DMS 273 (cell line): Measurements from ENCODE around the gene ZDHHC22.

Experiments
- DNase-seq: peaks from one replicate; lab custom pipeline; 2025; ENCODE audit not compliant: unreplicated experiment; lab: John Stamatoyannopoulos, UW

ZDHHC22 gene

DNA sequence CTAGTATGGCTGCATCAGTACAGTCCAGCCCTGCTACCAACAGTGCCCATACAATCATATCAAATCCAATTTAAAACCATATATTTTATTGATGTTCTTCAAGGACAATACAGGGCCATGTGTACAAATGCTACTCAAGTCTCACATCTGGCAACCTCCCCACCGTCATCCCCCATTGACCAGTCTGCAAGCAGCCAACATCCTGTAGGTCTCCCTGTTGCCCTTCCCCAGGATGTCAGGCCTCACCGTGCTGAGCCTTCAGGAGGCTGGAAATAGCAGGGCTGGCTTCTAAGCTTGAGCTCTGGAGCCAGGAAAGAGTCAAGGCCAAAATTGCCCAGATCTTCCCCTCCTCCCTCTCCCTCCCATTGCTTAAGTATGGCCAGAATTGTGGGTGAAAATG, 10.4 kb downstream of the ZDHHC22 start:
- DNase-seq = no peak

DNA sequence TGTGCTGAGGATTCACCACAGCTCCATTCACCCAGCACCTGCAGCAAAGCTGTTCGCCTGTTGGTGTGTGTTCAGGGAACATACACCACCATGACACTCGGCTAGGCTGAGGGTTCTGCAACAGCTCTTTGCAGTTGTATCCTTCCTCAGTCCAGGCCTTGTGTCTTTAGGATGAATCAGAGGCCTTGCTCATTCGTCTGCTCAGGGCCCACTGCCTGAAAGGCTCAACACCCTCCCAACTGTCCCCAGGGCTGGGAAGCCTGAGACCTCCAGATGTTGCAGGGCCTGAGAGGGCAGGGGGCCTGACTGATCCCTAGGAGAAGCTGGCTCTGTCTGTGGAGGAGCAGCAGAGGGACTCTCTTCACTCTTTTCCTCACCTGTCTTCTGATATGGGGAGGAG, 11.2 kb downstream of the ZDHHC22 start:
- no peak for DNase-seq

DNA sequence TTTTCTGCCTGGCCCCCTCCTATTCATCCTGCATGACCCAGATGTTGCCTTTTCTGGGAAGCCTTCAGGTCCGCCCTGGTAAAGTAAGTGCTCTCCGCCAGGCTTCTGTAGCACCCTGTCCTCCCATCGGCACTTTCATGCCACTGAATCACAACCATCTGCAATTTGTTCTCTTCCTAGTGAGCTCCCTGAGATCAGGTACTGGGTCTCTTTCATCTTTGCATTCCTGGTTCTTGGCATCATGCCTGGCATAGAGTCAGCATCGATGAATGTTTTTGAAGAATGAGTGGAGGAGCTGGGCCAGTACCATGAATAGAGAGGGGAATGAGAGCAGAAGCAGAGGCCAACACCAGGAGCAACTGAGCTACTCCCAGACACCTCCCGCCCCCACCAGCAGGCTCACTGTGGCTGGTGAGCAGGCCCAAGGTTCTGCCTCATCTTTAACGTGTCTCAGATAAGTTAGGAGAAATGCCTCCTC, 13.1 kb downstream of the ZDHHC22 start:
- peak; percentile 50 for DNase-seq

DNA sequence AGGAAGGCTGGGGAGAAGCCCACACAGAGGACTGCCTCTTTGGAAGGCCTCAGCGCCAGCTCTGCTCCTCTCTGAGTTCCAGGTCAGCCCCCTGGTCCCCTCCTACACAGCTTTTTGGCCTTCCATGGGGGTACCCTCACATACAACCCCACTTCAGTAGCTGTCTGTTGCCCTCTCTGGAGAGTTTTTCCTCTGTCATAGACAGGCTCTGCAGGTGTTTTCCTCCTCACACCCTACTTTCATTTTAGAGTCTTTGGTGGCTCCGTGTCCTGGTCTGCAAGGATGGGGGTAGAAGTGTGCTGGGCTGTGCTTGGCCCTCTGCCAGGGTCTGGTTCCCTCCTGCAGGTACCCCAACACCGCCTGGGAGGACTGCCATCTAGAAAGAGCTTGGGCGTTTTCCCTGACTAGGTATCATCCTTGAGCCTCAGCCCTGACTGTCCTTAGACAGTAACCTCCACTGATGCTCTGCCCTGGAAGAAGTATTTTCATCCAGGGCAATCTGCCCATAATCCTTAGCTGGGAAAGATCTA, 15.1 kb downstream of the ZDHHC22 start:
- no peak for DNase-seq

DNA sequence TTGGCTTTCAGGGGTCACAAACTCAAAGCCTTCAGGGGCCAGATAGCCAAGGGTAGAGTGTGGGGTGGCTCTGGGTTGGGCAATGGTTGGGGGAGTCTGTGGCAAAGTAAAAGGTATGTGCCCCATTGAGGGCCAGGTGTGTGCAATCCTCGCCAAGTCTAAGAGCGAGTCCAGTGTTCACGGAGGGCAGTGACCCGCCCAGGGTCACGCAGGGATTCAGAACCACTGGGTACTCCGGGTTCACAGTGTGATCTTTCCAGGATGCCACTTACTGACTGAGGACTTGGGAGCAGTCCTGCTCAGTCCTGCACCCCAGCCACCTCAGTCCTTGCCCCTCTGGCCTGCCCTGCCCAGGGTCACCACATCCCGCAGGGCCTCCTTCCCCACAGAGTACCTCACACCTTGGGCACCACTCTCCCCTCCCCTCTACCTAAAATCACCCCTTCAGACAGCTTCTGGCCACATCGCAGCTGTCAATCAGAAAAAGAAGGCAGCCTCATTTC, 15.7 kb downstream of the ZDHHC22 start:
- DNase-seq = no peak

DNA sequence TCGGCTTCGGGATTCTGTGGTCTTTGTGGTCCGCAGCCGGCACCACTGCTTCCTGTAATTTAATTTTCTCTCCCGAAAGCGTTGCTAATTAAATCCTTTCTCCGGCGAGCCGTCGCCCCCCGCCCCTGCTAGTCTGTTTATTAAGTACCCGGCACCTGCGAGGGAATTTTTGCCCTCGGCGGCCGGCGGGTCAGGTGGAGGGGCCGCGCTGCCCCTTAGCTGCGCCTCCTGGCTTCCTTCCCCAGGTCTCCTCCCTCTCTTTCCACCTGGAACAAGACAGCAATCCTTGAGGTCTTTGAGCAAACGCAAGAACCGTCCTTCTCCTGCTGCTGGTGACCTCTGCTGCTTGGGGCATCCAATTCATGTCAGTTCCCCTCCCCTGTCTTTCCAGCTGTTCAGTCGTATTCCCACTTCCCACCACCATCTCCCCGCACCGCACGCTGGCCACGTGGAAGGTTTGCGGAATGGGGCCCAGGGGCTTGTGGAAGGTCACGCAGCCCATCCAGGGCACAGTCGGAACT, 16.2 kb downstream of the ZDHHC22 start:
- no peak for DNase-seq

DNA sequence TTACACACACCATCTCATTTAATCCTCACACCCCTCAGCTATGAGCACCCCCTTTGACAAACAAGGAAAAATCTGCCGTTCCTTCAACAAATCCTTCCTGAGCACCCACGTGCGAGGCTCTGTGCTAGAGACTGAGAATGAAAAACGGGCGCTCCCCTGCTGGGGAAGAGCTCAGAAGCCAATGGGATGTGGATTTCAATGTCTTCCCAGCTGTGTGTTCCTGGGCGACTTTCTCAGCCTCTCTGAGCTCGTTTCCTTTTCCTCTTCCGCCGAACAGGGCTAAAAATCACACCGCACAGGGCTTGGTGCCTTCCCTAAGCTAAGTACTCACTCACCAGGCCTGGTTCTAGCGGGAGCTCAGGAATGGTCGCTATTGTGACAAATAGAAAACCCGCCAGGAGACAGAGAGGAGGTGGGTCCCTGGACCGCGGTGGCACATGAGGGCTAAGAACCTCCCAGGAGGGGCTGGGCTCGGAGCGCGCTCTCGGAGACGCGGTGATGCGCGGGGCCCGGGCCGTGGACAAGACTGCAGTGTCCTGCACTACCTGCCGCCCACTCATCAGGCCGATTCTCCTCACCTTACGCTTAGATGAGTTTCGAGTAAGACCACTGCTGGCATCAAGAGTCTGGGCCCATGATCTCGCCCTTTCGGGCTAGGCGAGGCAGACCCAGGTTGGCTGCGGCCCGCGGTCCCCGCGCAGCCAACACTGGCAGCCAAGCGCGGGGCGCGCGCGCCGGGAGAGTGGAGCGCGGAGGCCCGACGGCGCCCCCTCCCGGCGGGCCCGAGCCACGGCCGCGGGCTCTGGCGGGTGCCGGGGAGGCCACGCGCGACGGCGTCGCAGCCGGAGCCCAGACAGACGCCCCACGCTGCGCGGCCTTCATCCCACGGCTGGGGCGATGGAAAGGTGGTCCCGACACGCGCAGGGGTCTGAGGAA, 17.0 kb downstream of the ZDHHC22 start:
- peak; percentile 86 for DNase-seq

DNA sequence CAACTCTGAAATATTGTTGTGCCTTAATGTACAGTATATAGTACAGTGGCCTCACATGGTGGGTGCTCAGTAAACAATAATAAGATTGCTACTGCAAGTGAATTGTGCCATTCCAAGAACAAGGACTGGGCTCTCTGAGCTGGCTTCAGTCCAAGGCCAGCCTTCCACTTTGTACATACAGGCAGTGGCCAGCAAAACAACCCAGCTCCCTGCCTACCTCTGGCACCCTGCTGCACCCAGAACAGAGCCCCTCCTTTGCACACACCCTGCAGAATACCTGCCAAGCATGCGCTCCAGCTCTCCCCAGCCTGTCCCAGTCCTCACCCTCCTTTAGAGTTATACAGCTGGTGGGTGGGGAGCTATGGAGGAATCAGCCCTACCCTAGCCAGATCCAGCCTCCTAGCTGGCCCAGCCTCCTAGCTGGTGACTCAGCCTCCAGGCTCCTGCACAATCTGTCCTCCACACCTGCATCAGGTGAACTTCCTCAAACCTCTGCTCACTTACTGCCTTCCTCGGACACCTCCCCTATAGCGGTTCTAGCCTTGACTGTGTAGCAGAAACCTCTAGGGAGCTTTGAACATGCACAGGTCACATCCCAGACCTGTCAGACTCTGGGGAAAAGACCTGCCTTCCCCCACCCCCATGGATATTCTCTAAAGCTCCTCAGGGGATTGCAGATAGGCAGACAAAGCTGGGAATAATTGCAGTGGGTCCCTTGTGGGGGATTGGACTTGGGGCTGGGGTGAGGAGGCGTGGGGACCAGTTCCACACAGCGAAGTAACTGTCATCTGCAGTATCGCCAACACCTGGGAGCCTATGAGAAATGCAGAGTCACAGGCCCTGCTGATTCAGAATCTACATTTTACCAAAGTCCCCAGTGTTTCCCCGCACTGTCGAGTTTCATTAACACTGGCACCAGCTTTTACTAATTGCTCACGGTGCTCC, 17.9 kb downstream of the ZDHHC22 start:
- DNase-seq = peak; percentile 80

DNA sequence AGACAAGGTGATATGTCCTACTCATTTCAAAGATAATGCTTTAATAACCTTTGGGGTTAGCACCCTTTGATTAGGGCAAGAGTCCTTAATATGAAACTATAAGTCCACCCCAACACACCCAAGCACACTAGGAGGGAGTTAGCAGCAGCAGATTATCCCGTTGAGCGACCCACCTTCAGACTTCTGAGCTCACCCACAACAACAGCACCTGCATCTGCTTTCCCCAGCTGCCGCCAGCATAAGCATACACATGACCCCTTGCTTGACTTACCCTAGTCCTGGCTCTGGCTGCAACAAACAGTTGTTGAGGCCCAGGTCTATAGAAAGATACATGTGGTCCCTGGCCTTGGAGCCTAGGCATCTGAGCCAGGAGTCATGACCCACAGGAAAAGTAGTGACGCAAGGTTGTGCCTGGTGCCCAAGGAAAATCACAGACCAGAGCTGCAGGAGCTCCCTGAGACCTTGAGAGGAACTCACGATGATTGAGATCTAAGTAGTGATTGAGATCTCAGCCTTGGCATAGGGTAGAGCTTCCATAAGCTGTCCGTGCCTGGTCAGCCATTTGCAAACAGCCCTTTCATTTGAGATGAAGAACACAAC, 19.0 kb downstream of the ZDHHC22 start:
- peak; percentile 67 for DNase-seq

DNA sequence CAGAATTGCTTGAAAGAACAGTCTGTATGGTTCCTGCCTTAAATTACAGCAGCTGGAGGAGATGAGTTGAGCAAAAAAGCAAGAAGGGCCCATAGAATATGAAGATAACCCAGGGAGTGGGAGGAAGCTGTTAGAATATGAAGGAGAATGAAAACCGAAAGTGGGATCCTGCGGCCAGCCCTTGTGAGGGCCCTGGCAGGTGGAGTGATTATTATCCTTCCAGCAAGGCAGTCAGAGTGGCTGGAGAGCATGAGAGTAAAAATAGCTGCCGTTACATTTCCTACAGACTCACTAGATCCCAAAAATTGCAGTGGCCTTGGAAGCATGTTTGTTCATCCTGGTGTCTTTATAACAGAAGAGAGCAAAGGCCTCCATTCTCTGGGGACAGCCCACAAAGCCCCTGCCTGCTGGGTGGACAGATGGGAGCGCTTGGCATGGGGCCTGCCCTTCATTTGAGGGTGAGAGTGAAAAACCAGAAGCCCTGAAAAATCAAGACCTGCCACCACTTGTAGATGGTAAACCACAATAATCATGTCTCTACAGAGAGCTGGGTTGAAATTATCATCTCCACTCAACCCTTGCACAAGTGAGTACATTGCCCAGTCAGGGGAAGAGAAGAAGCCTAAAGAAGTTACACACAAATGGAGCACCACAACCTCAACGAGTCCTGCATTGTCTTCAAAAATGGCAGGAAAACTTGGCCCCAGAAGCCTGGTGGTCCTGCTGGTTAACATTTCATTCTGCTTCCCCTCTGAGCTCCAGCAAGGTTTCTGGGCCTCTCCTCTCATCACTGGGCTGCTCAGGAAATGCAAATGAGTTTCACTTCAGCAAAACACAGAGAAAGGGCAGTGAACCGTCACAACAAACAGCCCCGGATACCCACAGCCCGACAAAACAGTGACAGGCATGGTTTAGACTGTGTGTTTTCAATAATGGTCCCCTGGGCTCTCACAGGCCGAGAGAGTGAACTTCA, 20.5 kb downstream of the ZDHHC22 start:
- DNase-seq = peak; percentile 95

DNA sequence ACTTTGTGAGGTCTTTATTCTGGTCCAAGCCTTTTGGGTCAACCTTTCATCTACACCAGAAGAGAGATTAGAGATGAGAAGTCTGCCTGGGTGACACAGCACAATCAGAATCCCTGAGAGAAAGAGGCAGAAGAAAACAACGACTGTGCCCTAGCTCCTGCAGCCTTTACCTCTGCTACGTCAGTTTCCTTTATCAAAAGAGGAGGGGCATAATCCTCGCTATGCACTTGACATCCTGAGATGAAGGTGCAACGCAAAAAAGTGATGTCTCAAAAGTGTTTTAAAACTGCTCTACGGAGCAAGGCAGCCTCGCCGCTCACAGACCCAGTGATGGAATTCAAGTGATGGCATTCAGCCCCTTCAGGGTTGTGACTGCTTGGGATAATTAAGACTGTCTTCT, 21.7 kb downstream of the ZDHHC22 start:
- DNase-seq = no peak

DNA sequence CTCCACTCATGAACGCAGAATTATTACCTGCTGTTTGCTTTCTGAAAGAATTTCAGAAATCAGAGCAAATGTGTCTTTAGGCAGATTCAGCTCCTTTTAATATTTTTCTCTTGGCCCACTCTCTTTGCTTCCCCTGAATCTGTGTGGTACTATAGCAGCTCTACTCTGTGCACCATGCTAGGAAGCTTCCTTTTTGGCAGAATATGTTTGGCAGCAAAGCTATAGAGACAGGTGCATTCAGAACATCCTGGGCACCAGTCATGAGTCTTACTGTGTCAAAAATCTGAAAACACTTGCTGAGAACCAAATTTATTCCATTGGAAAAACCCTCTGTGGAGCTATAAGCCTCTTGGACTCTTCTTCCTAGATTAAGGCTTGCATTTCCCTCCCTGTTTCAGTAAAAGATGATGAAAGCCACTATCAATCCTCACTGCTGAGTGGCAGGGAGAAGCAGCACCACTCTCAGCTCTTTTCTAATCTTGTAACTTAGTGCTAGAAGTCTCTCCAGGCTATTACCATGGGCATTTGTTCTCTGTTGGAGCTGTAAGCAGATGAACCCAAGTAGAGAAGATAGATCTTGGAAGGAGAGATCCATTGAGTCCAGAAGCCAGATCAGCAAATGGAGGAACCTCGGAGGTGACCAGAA, 25.3 kb downstream of the ZDHHC22 start:
- DNase-seq = no peak

DNA sequence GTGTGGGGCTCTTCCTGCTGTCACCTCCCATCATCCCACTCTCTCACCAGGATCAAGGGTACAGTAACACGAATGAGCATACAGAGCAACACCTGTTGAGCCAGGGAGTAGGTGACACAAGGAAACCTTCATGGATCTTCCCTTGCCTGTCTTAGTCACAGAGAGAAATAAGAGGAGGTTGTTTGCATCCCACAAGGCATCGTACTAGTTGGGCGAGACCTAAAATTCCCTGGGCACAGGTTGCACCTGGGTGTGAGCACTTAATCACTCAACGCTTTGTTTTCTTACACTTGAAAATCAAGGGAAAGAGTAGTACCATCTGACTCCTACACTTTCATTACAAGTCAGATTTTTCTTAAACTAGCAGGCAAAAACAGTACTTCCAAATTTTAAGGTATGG, 27.0 kb downstream of the ZDHHC22 start:
- DNase-seq = no peak

DNA sequence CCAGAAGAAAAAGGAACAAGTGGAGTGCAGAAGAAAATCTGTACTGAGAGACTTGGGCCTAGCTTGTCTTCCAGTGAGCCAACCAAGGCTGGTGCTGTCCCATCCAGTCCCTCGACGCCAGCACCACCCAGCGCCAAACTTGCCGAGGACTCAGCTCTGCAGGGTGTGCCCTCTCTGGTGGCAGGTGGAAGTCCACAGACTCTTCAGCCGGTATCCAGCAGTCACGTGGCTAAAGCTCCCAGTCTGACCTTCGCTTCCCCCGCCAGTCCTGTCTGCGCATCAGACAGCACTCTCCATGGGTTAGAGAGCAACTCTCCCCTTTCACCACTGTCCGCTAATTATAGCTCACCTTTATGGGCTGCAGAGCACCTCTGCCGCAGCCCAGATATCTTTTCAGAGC, 27.9 kb downstream of the ZDHHC22 start:
- DNase-seq = no peak

DNA sequence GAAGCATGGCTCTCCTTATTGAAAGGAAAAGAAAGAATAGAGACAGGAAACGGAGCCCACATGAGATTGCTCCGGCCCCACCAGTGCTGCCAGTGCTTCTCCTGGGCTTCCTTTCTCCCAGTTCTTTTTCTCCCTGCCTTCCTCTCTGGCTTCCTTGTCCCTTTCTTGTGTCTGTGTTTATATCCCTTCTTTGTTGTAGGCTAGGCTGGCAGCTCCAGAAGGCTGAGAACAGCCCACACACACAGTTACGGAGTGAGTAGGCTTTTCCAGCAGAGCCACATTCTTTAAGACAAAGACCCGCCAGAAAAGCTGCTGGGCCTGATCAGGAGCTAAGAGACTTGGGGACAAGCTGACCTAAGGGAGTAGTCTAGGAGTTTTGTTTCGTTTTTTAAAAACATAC, 30.6 kb downstream of the ZDHHC22 start:
- no peak for DNase-seq

DNA sequence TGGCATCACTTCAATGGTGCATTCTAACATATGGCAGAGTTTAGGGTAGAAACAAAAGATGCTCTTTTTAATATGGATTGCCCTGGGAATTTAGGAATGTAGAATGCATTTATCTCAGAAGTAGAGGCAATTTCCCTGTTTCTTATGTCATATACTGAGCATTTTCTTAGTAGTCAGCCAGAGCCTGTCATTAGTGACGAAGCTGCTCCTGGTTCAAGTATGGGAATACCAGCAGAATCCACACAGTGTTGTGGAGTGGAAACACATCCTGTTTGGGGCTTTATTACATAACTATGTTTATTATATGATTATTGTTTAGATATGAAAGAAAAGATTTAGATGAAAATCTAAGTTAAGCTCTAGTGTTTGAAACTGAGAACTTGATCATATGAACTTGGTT, 31.3 kb downstream of the ZDHHC22 start:
- no peak for DNase-seq

DNA sequence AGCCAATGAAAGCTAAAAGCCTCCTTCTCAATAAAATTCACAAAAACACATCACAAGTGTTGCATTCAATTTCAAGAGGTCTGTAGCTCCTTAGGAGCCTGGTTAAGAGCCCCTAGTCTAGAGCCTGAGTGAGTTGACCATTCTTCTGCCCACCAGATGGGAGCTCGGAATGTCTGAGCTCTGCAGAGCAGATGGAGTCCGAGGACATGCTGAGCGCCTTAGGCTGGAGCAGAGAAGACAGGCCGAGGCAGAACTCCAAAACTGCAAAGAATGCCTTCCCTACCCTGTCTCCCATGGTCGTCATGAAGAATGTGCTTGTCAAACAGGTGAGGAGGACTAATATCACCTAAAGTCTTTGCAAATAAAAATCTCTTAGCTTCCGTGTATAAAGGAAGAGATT, 31.9 kb downstream of the ZDHHC22 start:
- DNase-seq = peak; percentile 36

DNA sequence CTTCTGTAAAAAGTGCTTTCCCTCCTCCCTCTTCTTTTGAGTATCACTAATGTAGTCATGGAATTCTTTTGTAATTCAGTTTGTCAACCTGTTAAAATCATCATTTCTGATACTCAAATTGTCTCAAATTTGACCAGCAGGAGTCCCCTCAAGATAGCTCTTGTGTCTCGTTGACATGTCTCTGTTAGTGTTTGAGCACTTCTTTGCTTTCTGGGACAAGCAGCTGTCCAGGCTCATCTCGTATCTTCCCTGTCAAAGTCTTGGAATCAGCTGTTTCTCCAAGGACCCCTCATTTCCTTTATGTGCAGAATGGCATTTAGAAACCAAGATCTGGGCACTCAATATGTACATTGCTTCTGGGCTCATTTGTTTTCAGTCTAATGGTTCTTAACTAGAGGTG, 32.8 kb downstream of the ZDHHC22 start:
- no peak for DNase-seq

DNA sequence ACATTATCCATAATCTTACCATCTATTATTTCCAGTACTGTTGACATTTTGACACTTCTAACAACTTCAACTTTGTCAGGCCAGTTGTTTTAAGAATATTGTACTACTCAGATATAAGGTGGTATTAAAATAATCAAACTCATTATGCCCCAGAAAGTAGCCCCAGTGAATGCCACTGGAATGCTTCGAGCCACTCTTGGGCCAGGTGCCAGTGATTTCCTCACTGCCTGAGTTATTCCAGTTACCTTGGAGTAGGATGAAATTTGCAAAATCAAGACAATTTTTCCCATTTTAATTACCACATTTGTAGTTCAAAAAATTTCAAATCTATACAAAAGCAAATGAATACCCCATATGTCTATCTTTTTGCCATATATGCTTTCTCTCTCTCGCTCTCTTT, 34.4 kb downstream of the ZDHHC22 start:
- no peak for DNase-seq
